HG03103 (cell line): ENCODE results near the gene DOLPP1.

Source experiments
- ATAC-seq: cut with Tn5 transposase; IDR thresholded peaks from one replicate; pipeline ENCODE4 v1.9.1; 2021; ENCODE audit warnings: low read depth; ENCODE audit not compliant: unreplicated experiment

The DOLPP1 gene

GRCh38 chr9:129136446-129137035, 55.6 kb downstream of the DOLPP1 start:
- no peak for ATAC-seq

GRCh38 chr9:129137292-129138143, 56.6 kb downstream of the DOLPP1 start:
- ATAC-seq = no peak

GRCh38 chr9:129138144-129138462, 57.2 kb downstream of the DOLPP1 start:
- ATAC-seq = no peak

GRCh38 chr9:129138476-129139232, 57.7 kb downstream of the DOLPP1 start:
- ATAC-seq = no peak

GRCh38 chr9:129139233-129139992, 58.5 kb downstream of the DOLPP1 start:
- ATAC-seq = peak; percentile 8

GRCh38 chr9:129139993-129140396, 59.1 kb downstream of the DOLPP1 start:
- ATAC-seq = peak; percentile 52
